MM.1S (cell line): ENCODE results near the gene RELA.
A peak's percentile ranks its signal among the peaks of the same experiment; 100 is the strongest.
"Not testable (repeated sequence)": the region's sequence is repeated elsewhere in the genome, so short reads cannot be mapped to it uniquely, and the experiment has no call there.

Source experiments
- DNase-seq: peaks from one replicate; pipeline ENCODE4 v3.0.0-alpha.2; 2015
- H2AFZ ChIP-seq: fragments of 300-600 bp; sonication (generic); 2 replicates; pipeline ENCODE4 v1.6.0; 2016; ENCODE audit warnings: antibody characterized with exemption, low read length
- H3F3A ChIP-seq: fragments of 300-600 bp; sonication (generic); 2 replicates; pipeline ENCODE4 v1.6.1; 2016; ENCODE audit warnings: mild to moderate bottlenecking, antibody characterized with exemption, low read length, moderate library complexity, mixed read lengths; ENCODE audit not compliant: insufficient read depth
- H3K27ac ChIP-seq: fragments of 300-600 bp; sonication (generic); 2 replicates; pipeline ENCODE4 v1.5.1; 2016; ENCODE audit warnings: mild to moderate bottlenecking, low read length
- H3K27me3 ChIP-seq: fragments of 300-600 bp; sonication (generic); replicated peaks from 2 replicates; pipeline ENCODE4 v1.6.0; 2016; ENCODE audit warnings: low read length; ENCODE audit not compliant: insufficient read depth
- H3K36me3 ChIP-seq: fragments of 300-600 bp; sonication (generic); replicated peaks from 2 replicates; pipeline ENCODE4 v1.6.1; 2016; ENCODE audit warnings: mild to moderate bottlenecking, low read length, mixed read lengths; ENCODE audit not compliant: insufficient read depth
- H3K4me1 ChIP-seq: fragments of 300-600 bp; sonication (generic); 2 replicates; pipeline ENCODE4 v1.6.1; 2016; ENCODE audit warnings: low read length, mixed read lengths
- H3K4me2 ChIP-seq: fragments of 300-600 bp; sonication (generic); 2 replicates; pipeline ENCODE4 v1.6.0; 2016; ENCODE audit warnings: low read depth, low read length
- H3K4me3 ChIP-seq: fragments of 300-600 bp; sonication (generic); 2 replicates; pipeline ENCODE4 v1.5.1; 2016; ENCODE audit warnings: low read length, mixed read lengths
- H3K79me2 ChIP-seq: fragments of 300-600 bp; sonication (generic); 2 replicates; pipeline ENCODE4 v1.6.1; 2016; ENCODE audit warnings: mixed run types, low read length, mixed read lengths
- H3K9ac ChIP-seq: fragments of 300-600 bp; sonication (generic); 2 replicates; pipeline ENCODE4 v1.6.1; 2016; ENCODE audit warnings: low read length, mixed read lengths
- H3K9me2 ChIP-seq: fragments of 300-600 bp; sonication (generic); replicated peaks from 2 replicates; pipeline ENCODE4 v1.6.1; 2016; ENCODE audit warnings: mild to moderate bottlenecking, low read length, mixed read lengths; ENCODE audit not compliant: insufficient read depth
- H3K9me3 ChIP-seq: fragments of 300-600 bp; sonication (generic); replicated peaks from 2 replicates; pipeline ENCODE4 v1.6.1; 2016; ENCODE audit warnings: mild to moderate bottlenecking, low read length, mixed read lengths; ENCODE audit not compliant: insufficient read depth
- H4K20me1 ChIP-seq: fragments of 300-600 bp; sonication (generic); 2 replicates; pipeline ENCODE4 v1.6.1; 2016; ENCODE audit warnings: mild to moderate bottlenecking, low read length, moderate library complexity, mixed read lengths; ENCODE audit not compliant: insufficient read depth
- CTCF ChIP-seq: fragments of 300-600 bp; sonication (generic); IDR thresholded peaks from 2 replicates; pipeline ENCODE4 v1.5.1; 2016; ENCODE audit warnings: antibody characterized with exemption, low read length, mixed read lengths
- EZH2 ChIP-seq: fragments of 300-600 bp; sonication (generic); optimal IDR thresholded peaks from 2 replicates; pipeline ENCODE3; 2017; ENCODE audit warnings: low read depth, mild to moderate bottlenecking, antibody characterized with exemption, low read length, mixed read lengths
- EZH2phosphoT487 ChIP-seq: fragments of 300-600 bp; sonication (generic); IDR thresholded peaks from 2 replicates; pipeline ENCODE4 v1.6.1; 2018; ENCODE audit warnings: antibody characterized with exemption, low read length

The RELA gene

GRCh38 chr11:65692367-65692766, 29.7 kb upstream of the RELA start:
- Histone ChIP-seq H3K4me2 (no peak overlapping the region), H3K79me2 (no peaks in the 10 kb centered on the region), H4K20me1 (no peaks in the 10 kb centered on the region), H3K4me3 (no peak overlapping the region), H3K9me3 (no peaks in the 10 kb centered on the region), H2AFZ (peak overlapping the region; percentile 61; the same call in 1 of the 2 replicates), H3K27ac (no peak overlapping the region), H3F3A (no peaks in the 10 kb centered on the region), H3K4me1 (no peaks in the 10 kb centered on the region), H3K27me3 (no peaks in the 10 kb centered on the region), H3K9ac (no peak overlapping the region), H3K9me2 (no peaks in the 10 kb centered on the region), H3K36me3 (no peaks in the 10 kb centered on the region)
- DNase-seq: no peak
- TF ChIP-seq EZH2: no peak
- TF ChIP-seq CTCF: no peak
- TF ChIP-seq EZH2phosphoT487: no peak

- H3K4me1 ChIP-seq, H4K20me1 ChIP-seq, H3K4me3 ChIP-seq, H3K4me2 ChIP-seq, H2AFZ ChIP-seq, H3K36me3 ChIP-seq, DNase-seq, H3K9me2 ChIP-seq, H3K9me3 ChIP-seq, H3K9ac ChIP-seq, H3K79me2 ChIP-seq, H3K27me3 ChIP-seq, H3F3A ChIP-seq, H3K27ac ChIP-seq: not testable (repeated sequence)
These were observed 29.1 kb upstream of the RELA start for GRCh38 chr11:65691847-65692246.

- Histone ChIP-seq H3K4me1 (no peaks in the 10 kb centered on the region), H4K20me1 (no peaks in the 10 kb centered on the region), H3F3A (no peaks in the 10 kb centered on the region), H3K27me3 (no peaks in the 10 kb centered on the region), H2AFZ (no peak overlapping the region), H3K36me3 (no peaks in the 10 kb centered on the region), H3K9ac (no peak overlapping the region), H3K79me2 (no peaks in the 10 kb centered on the region), H3K4me3 (no peak overlapping the region), H3K9me3 (no peaks in the 10 kb centered on the region), H3K9me2 (no peaks in the 10 kb centered on the region), H3K27ac (no peak overlapping the region), H3K4me2 (no peak overlapping the region)
- no peak for DNase-seq
- TF ChIP-seq CTCF (no peak), EZH2 (no peak), EZH2phosphoT487 (no peak)
These were observed 23.3 kb upstream of the RELA start for GRCh38 chr11:65685981-65686380.

- H3K27me3 ChIP-seq, H2AFZ ChIP-seq, H3K4me1 ChIP-seq, H4K20me1 ChIP-seq, H3K9me3 ChIP-seq, H3K36me3 ChIP-seq, DNase-seq, H3K27ac ChIP-seq, H3F3A ChIP-seq, H3K79me2 ChIP-seq, H3K4me3 ChIP-seq, H3K9me2 ChIP-seq, H3K9ac ChIP-seq, H3K4me2 ChIP-seq: not testable (repeated sequence)
These were observed 20.8 kb upstream of the RELA start for GRCh38 chr11:65683480-65683879.
